Prostate gland (tissue), 2 donors: Measurements from ENCODE around the gene ALG1L2.
"Not testable (repeated sequence)": the region's sequence is repeated elsewhere in the genome, so short reads cannot be mapped to it uniquely, and the experiment has no call there.

ENCODE experiments used
- CTCF ChIP-seq, 4 experiments: fragments of 200-600 bp in 2 of 4; fragments of 450-650 bp in 2 of 4; sonication (generic) in 2 of 4; IDR thresholded peaks; 1 replicate in 3 of 4; 2 replicates in 1 of 4; pipeline ENCODE4 v1.5.1; 2016 to 2019; ENCODE audit warnings: antibody characterized with exemption in 4 of 4, mild to moderate bottlenecking in 2 of 4, moderate library complexity in 2 of 4
- POLR2A ChIP-seq: fragments of 450-650 bp; IDR thresholded peaks from one replicate; pipeline ENCODE4 v1.6.1; 2016; ENCODE audit warnings: antibody characterized with exemption, mild to moderate bottlenecking
- POLR2AphosphoS5 ChIP-seq: sonication (generic); formaldehyde crosslinking; IDR thresholded peaks from one replicate; pipeline ENCODE4 v1.6.1; 2017; ENCODE audit warnings: antibody characterized with exemption

- not testable (repeated sequence) for TF ChIP-seq CTCF (IDR thresholded peaks at IDR 0.05); POLR2AphosphoS5; POLR2A
These were observed 43.8 kb downstream of the ALG1L2 start for GRCh38 chr3:130125406-130125805.
